Measurements from ENCODE around the gene MYRFL. TPM values are rescaled to one million over a fixed set of nuclear protein-coding genes. Genes with fewer than 3 reads are reported as not detected.
"Not testable (repeated sequence)": the region's sequence is repeated elsewhere in the genome, so short reads cannot be mapped to it uniquely, and the experiment has no call there.

The MYRFL gene
- total RNA-seq, 1 donor from 2014 or later, result 0.43 TPM

- Mint-ChIP-seq H3K36me3 (no peaks in the 10 kb centered on the region), H3K27ac (no peak overlapping the region), H3K27me3 (peaks cover 2% of the 10 kb centered on the region), H3K9me3 (no peaks in the 10 kb centered on the region), H3K4me3 (no peak overlapping the region), H3K4me1 (ENCODE audit: unreplicated experiment) (no peaks in the 10 kb centered on the region)
- no peak for DNase-seq (ENCODE audit: extremely low spot score, unreplicated experiment)
- no peak for TF ChIP-seq CTCF (conservative IDR thresholded peaks at IDR 0.05)
Observed at GRCh38 chr12:69844416-69844815, 19.4 kb downstream of the MYRFL start.

DNA sequence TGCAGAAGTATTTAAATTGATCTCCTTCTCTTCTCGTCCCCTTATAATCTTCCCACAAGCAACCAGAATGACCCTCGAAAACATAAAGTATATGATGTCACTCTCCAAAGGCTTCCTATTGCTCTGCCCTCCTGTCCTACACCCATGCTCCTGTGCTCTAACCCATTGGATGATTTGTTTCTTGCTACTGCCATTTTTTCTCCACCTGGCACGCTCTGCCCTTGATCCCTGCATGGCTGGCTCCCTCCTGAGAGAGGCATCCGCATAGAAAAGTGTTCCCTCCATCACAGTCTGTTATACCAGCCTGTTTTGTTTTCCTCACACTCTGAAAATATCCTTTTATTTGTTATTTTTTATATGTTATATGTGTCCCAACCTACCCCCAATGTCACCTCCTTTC lies 19.8 kb downstream of the MYRFL start:
- no peak for DNase-seq (ENCODE audit: extremely low spot score, unreplicated experiment)
- no peak for TF ChIP-seq CTCF (conservative IDR thresholded peaks at IDR 0.05)
- H3K9me3 Mint-ChIP-seq, result no peaks in the 10 kb centered on the region
- H3K27me3 Mint-ChIP-seq, result peaks cover 2% of the 10 kb centered on the region
- H3K4me1 Mint-ChIP-seq (ENCODE audit: unreplicated experiment), result no peaks in the 10 kb centered on the region
- no peak overlapping the region for H3K27ac Mint-ChIP-seq
- H3K4me3 Mint-ChIP-seq, result no peak overlapping the region
- no peaks in the 10 kb centered on the region for H3K36me3 Mint-ChIP-seq

- no peaks in the 10 kb centered on the region for H3K9me3 Mint-ChIP-seq
- H3K36me3 Mint-ChIP-seq, result no peaks in the 10 kb centered on the region
- H3K4me3 Mint-ChIP-seq, result no peak overlapping the region
- DNase-seq (ENCODE audit: extremely low spot score, unreplicated experiment), result no peak
- H3K27ac Mint-ChIP-seq, result no peak overlapping the region
- H3K4me1 Mint-ChIP-seq (ENCODE audit: unreplicated experiment), result no peaks in the 10 kb centered on the region
- TF ChIP-seq CTCF (conservative IDR thresholded peaks at IDR 0.05), result no peak
- H3K27me3 Mint-ChIP-seq, result no peaks in the 10 kb centered on the region
Observed at GRCh38 chr12:69846976-69847375, 21.9 kb downstream of the MYRFL start.

GRCh38 chr12:69851976-69852375 lies 26.9 kb downstream of the MYRFL start:
- no peak overlapping the region for H3K4me3 Mint-ChIP-seq
- H3K27ac Mint-ChIP-seq, result no peak overlapping the region
- TF ChIP-seq CTCF (conservative IDR thresholded peaks at IDR 0.05), result no peak
- H3K4me1 Mint-ChIP-seq (ENCODE audit: unreplicated experiment), result no peaks in the 10 kb centered on the region
- no peak for DNase-seq (ENCODE audit: extremely low spot score, unreplicated experiment)
- H3K9me3 Mint-ChIP-seq, result no peaks in the 10 kb centered on the region
- H3K27me3 Mint-ChIP-seq, result no peaks in the 10 kb centered on the region
- H3K36me3 Mint-ChIP-seq, result no peaks in the 10 kb centered on the region

DNA sequence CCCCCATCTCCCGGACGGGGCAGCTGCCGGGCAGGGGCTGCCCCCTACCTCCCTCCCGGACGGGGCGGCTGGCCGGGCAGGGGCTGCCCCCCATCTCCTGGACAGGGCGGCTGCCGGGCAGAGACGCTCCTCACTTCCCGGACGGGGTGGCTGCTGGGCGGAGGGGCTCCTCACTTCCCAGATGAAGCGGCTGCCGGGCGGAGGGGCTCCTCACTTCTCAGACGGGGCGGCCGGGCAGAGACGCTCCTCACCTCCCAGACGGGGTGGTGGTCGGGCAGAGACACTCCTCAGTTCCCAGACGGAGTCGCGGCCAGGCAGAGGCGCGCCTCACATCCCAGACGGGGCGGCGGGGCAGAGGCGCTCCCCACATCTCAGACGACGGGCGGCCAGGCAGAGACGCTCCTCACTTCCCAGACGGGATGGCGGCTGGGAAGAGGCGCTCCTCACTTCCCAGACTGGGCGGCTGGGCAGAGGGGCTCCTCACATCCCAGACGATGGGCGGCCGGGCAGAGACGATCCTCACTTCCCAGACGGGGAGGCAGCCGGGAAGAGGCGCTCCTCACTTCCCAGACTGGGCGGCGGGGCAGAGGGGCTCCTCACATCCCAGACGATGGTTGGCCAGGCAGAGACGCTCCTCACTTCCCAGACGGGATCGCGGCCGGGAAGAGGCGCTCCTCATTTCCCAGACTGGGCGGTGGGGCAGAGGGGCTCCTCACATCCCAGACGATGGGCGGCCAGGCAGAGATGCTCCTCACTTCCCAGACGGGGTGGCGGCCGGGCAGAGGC lies 28.3 kb downstream of the MYRFL start:
- not testable (repeated sequence) for H3K27ac Mint-ChIP-seq; DNase-seq (ENCODE audit: extremely low spot score, unreplicated experiment); H3K4me3 Mint-ChIP-seq

DNA sequence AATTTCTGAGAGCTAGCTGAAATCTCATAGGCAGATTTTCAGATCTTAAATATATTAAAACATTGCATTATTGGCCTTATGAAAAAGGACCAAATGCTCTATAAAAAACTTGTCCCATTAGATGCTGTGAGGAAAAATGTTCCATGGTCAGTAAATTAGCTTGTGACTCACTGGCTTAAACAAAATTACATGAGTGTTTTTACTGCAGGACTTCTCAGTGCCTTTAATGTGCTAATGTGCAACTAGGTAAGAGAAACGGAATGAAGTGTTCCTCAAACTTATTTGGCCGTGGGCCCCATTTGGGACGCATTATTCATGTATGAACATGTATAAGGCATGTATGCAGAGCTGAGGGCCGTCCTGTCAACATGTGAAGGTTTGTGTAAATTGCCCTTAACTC lies 41.7 kb downstream of the MYRFL start:
- no peak for DNase-seq (ENCODE audit: extremely low spot score, unreplicated experiment)
- no peaks in the 10 kb centered on the region for H3K9me3 Mint-ChIP-seq
- H3K27me3 Mint-ChIP-seq, result no peaks in the 10 kb centered on the region
- H3K27ac Mint-ChIP-seq, result no peak overlapping the region
- H3K4me3 Mint-ChIP-seq, result no peak overlapping the region
- H3K4me1 Mint-ChIP-seq (ENCODE audit: unreplicated experiment), result no peaks in the 10 kb centered on the region
- TF ChIP-seq CTCF (conservative IDR thresholded peaks at IDR 0.05), result no peak
- H3K36me3 Mint-ChIP-seq, result no peaks in the 10 kb centered on the region

More for the DNA sequence above, 28.3 kb downstream of the MYRFL start:
- H3K27me3 Mint-ChIP-seq; H3K9me3 Mint-ChIP-seq; H3K36me3 Mint-ChIP-seq; H3K4me1 Mint-ChIP-seq (ENCODE audit: unreplicated experiment): not testable (repeated sequence)

Data from type B pancreatic cell (in vitro differentiated cells).